HepG2 (cell line): ENCODE measurements around the gene TMUB1. TPM values are rescaled to one million over a fixed set of nuclear protein-coding genes. Genes with fewer than 3 reads are reported as not detected.

Source experiments
- MTA1 ChIP-seq: sonication (generic); formaldehyde crosslinking; IDR thresholded peaks from 2 replicates; pipeline ENCODE4 v1.4.0; 2020; ENCODE audit warnings: missing genetic modification reagents, mild to moderate bottlenecking, borderline replicate concordance
- NR1H2 ChIP-seq: sonication (generic); formaldehyde crosslinking; IDR thresholded peaks from 2 replicates; pipeline ENCODE4 v1.8.1; 2022; ENCODE audit warnings: low read depth, missing genetic modification reagents, borderline replicate concordance
- PCBP2 ChIP-seq: fragments of 200-400 bp; formaldehyde crosslinking; optimal IDR thresholded peaks from 2 replicates; pipeline ENCODE3; 2018; ENCODE audit warnings: low read length, low read depth; ENCODE audit not compliant: poor library complexity, severe bottlenecking
- RFX1 ChIP-seq: fragments of 450-650 bp; IDR thresholded peaks from 2 replicates; pipeline ENCODE4 v1.6.1; 2017
- RFX5 ChIP-seq: IDR thresholded peaks from 2 replicates; pipeline ENCODE4 v1.6.1; 2011; ENCODE audit warnings: low read depth, low read length, improper control_type of control experiment
- SNAI1 ChIP-seq: sonication (generic); formaldehyde crosslinking; IDR thresholded peaks from 2 replicates; pipeline ENCODE4 v1.5.0; 2020; ENCODE audit warnings: mild to moderate bottlenecking, missing genetic modification reagents, borderline replicate concordance
- STAT6 ChIP-seq: sonication (generic); formaldehyde crosslinking; IDR thresholded peaks from 2 replicates; pipeline ENCODE4 v1.4.0; 2020; ENCODE audit warnings: missing genetic modification reagents, mild to moderate bottlenecking, borderline replicate concordance
- ZNF10 ChIP-seq: sonication (generic); formaldehyde crosslinking; IDR thresholded peaks from 2 replicates; pipeline ENCODE4 v1.4.0; 2020; ENCODE audit warnings: mild to moderate bottlenecking, low read depth, missing genetic modification reagents, borderline replicate concordance
- ZNF33A ChIP-seq: sonication (generic); formaldehyde crosslinking; IDR thresholded peaks from 2 replicates; pipeline ENCODE4 v1.5.1; 2020; ENCODE audit warnings: missing genetic modification reagents, mild to moderate bottlenecking, moderate library complexity, borderline replicate concordance
- ZNF383 ChIP-seq: sonication (generic); formaldehyde crosslinking; IDR thresholded peaks from 2 replicates; pipeline ENCODE4 v1.4.0; 2020; ENCODE audit warnings: missing genetic modification reagents, mild to moderate bottlenecking, borderline replicate concordance
- ZNF713 ChIP-seq: sonication (generic); formaldehyde crosslinking; IDR thresholded peaks from 2 replicates; pipeline ENCODE4 v1.4.0; 2020; ENCODE audit warnings: mild to moderate bottlenecking, missing genetic modification reagents
- polyA plus RNA-seq, 8 experiments: library from polyadenylated mRNA; depleted of rRNA in 3 of 8; stranded (reverse) in 7 of 8; unstranded in 1 of 8; fragments of >200 nt; fragmentation: Illumina TruSeq in 4 of 8; extraction: Trizol in 4 of 8; gene quantifications; 2 replicates each; pipeline versions ENCODE4 v1.2.1 to v1.2.3, GENCODE V29; 2011 to 2016; ENCODE audit warnings: low read depth in 4 of 8, missing spikeins in 1 of 8, mixed read lengths in 1 of 8; ENCODE audit not compliant: insufficient read depth in 1 of 8
- total RNA-seq, 5 experiments: library from RNA; depleted of rRNA; stranded (reverse); fragments of >200 nt; fragmentation: Illumina TruSeq; extraction: Trizol; gene quantifications; 2 replicates each; pipeline ENCODE4 v1.2.3, GENCODE V29; 2016; ENCODE audit warnings: low read depth in 1 of 5
- TF ChIP-seq, protein P1 (sequence below): sonication (generic); formaldehyde crosslinking; IDR thresholded peaks from 2 replicates; pipeline ENCODE4 v1.4.0; 2020; ENCODE audit warnings: low read depth, mild to moderate bottlenecking, missing genetic modification reagents
- TF ChIP-seq, protein P2 (sequence below): sonication (generic); formaldehyde crosslinking; IDR thresholded peaks from one replicate; pipeline ENCODE4 v1.5.1; 2020; ENCODE audit warnings: mild to moderate bottlenecking, missing genetic modification reagents; ENCODE audit errors: not compliant biosample characterization
- TF ChIP-seq, protein P3 (sequence below): sonication (generic); formaldehyde crosslinking; IDR thresholded peaks from 2 replicates; pipeline ENCODE4 v1.8.1; 2023; ENCODE audit warnings: missing genetic modification reagents, inconsistent platforms, borderline replicate concordance

The TMUB1 gene
- total and polyA plus RNA-seq, 2 of the 13 experiments (the other 11 are each of a cell fraction or from before 2014, with no cell fraction given) = 44.8 to 51.6 TPM

- TF ChIP-seq NR1H2 (CRISPR knock-in tag) (no peak), RFX1 (no peak), SNAI1 (no peak), STAT6 (no peak), ZNF33A (CRISPR knock-in tag) (no peak), RFX5 (no peak), ZNF713 (CRISPR knock-in tag) (no peak), PCBP2 (no peak), ZNF10 (CRISPR knock-in tag) (no peak), ZNF383 (CRISPR knock-in tag) (no peak), MTA1 (no peak)
- TF ChIP-seq, protein P1, sequence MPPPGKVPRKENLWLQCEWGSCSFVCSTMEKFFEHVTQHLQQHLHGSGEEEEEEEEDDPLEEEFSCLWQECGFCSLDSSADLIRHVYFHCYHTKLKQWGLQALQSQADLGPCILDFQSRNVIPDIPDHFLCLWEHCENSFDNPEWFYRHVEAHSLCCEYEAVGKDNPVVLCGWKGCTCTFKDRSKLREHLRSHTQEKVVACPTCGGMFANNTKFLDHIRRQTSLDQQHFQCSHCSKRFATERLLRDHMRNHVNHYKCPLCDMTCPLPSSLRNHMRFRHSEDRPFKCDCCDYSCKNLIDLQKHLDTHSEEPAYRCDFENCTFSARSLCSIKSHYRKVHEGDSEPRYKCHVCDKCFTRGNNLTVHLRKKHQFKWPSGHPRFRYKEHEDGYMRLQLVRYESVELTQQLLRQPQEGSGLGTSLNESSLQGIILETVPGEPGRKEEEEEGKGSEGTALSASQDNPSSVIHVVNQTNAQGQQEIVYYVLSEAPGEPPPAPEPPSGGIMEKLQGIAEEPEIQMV (CRISPR knock-in tag) = no peak
- TF ChIP-seq, protein P2, sequence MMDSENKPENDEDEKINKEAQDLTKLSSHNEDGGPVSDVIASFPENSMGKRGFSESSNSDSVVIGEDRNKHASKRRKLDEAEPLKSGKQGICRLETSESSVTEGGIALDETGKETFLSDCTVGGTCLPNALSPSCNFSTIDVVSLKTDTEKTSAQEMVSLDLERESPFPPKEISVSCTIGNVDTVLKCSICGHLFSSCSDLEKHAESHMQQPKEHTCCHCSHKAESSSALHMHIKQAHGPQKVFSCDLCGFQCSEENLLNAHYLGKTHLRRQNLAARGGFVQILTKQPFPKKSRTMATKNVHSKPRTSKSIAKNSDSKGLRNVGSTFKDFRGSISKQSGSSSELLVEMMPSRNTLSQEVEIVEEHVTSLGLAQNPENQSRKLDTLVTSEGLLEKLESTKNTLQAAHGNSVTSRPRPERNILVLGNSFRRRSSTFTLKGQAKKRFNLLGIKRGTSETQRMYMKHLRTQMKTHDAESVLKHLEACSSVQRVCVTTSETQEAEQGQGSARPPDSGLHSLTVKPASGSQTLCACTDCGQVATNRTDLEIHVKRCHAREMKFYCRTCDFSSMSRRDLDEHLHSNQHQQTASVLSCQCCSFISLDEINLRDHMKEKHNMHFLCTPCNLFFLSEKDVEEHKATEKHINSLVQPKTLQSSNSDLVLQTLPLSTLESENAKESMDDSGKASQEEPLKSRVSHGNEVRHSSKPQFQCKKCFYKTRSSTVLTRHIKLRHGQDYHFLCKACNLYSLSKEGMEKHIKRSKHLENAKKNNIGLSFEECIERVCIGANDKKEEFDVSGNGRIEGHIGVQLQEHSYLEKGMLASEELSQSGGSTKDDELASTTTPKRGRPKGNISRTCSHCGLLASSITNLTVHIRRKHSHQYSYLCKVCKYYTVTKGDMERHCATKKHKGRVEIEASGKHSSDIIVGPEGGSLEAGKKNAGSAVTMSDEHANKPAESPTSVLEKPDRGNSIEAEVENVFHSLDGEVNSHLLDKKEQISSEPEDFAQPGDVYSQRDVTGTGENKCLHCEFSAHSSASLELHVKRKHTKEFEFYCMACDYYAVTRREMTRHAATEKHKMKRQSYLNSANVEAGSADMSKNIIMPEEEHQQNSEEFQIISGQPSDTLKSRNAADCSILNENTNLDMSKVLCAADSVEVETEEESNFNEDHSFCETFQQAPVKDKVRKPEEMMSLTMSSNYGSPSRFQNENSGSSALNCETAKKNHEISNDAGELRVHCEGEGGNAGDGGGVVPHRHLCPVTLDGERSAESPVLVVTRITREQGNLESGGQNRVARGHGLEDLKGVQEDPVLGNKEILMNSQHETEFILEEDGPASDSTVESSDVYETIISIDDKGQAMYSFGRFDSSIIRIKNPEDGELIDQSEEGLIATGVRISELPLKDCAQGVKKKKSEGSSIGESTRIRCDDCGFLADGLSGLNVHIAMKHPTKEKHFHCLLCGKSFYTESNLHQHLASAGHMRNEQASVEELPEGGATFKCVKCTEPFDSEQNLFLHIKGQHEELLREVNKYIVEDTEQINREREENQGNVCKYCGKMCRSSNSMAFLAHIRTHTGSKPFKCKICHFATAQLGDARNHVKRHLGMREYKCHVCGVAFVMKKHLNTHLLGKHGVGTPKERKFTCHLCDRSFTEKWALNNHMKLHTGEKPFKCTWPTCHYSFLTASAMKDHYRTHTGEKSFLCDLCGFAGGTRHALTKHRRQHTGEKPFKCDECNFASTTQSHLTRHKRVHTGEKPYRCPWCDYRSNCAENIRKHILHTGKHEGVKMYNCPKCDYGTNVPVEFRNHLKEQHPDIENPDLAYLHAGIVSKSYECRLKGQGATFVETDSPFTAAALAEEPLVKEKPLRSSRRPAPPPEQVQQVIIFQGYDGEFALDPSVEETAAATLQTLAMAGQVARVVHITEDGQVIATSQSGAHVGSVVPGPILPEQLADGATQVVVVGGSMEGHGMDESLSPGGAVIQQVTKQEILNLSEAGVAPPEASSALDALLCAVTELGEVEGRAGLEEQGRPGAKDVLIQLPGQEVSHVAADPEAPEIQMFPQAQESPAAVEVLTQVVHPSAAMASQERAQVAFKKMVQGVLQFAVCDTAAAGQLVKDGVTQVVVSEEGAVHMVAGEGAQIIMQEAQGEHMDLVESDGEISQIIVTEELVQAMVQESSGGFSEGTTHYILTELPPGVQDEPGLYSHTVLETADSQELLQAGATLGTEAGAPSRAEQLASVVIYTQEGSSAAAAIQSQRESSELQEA = no peak
- TF ChIP-seq, protein P3, sequence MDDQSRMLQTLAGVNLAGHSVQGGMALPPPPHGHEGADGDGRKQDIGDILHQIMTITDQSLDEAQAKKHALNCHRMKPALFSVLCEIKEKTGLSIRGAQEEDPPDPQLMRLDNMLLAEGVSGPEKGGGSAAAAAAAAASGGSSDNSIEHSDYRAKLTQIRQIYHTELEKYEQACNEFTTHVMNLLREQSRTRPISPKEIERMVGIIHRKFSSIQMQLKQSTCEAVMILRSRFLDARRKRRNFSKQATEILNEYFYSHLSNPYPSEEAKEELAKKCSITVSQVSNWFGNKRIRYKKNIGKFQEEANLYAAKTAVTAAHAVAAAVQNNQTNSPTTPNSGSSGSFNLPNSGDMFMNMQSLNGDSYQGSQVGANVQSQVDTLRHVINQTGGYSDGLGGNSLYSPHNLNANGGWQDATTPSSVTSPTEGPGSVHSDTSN = no peak
These were observed 887 bp downstream of the TMUB1 start (continued) for GRCh38 chr7:151082141-151083070.
